Subcutaneous adipose tissue (tissue), 4 donors: ENCODE data around the gene RAD51B. TPM values are rescaled to one million over a fixed set of nuclear protein-coding genes. Genes with fewer than 3 reads are reported as not detected.

ENCODE experiments used
- CTCF ChIP-seq: fragments of 450-650 bp; IDR thresholded peaks from one replicate; pipeline ENCODE4 v1.5.1; 2016; ENCODE audit warnings: low read depth, mild to moderate bottlenecking, control low read depth, antibody characterized with exemption, moderate library complexity
- total RNA-seq, 4 donors: library from RNA; depleted of rRNA; stranded (reverse); fragments of >200 nt; gene quantifications; one replicate each; pipeline ENCODE4 v1.1.0, GENCODE V29; 2016

The RAD51B gene
- total RNA-seq, 4 donors from 2014 or later, result 9.7 to 24.1 (median 16.7) TPM

- no peak for TF ChIP-seq CTCF
Observed at GRCh38 chr14:67927244-67927643, 107.7 kb downstream of the RAD51B start.

- TF ChIP-seq CTCF, result no peak
Observed at GRCh38 chr14:67928375-67928774, 108.8 kb downstream of the RAD51B start.

- no peak for TF ChIP-seq CTCF
Observed at GRCh38 chr14:67932708-67933246, 113.2 kb downstream of the RAD51B start.

GRCh38 chr14:67933266-67933665 lies 113.7 kb downstream of the RAD51B start:
- no peak for TF ChIP-seq CTCF

- TF ChIP-seq CTCF, result no peak
Observed at GRCh38 chr14:67934087-67934486, 114.5 kb downstream of the RAD51B start.

- TF ChIP-seq CTCF, result no peak
Observed at GRCh38 chr14:67934862-67935261, 115.3 kb downstream of the RAD51B start.

GRCh38 chr14:67935371-67935770 lies 115.8 kb downstream of the RAD51B start:
- no peak for TF ChIP-seq CTCF
